ENCODE data around the gene CROCC2. TPM values are rescaled to one million over a fixed set of nuclear protein-coding genes. Genes with fewer than 3 reads are reported as not detected.

Gene CROCC2
- total and polyA plus RNA-seq, 10 of the 15 experiments (the other 5 are each of a cell fraction or from before 2014, with no cell fraction given), result not detected

DNA sequence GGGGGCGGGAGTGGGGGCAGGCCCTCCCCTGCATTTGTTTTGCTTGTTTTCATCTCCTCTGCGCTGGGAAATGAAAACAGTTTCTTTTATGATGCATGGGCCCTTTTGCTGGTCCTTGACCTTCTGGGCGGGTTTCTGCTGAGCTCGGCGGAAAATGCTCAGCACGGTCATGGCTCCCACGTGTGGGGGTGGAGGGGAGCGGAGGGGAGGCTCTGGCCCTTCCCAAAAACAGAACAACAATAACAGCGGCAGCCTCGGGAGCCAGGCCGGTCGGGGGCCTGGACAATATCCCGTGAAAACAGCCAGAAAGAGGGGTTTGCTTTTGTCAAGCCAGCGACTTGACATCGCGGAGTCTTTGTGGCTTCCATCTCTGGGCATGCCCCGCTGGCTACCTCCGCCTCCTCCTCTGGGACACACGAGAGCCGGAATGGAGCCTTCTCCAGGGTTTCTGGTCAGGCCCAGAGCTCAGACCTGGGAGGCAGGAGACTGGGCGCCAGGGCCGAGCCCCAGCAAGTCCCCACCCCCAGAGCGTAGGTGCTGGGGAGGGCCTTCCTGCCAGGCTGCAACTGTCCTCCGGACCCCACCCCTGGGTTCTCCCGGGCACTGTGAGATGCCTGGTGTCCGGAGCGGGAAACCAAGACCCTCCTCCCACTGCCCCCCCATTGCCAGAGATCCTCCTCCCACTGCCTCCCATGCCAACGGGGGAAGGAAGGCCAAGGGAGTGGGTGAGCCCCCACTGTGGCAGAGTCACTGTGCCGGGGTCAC, 56.3 kb downstream of the CROCC2 start (continued):
- no peak for TF ChIP-seq NFIC (IDR thresholded peaks at IDR 0.05; ENCODE audit: low read depth, low read length)
- TF ChIP-seq, protein P1, sequence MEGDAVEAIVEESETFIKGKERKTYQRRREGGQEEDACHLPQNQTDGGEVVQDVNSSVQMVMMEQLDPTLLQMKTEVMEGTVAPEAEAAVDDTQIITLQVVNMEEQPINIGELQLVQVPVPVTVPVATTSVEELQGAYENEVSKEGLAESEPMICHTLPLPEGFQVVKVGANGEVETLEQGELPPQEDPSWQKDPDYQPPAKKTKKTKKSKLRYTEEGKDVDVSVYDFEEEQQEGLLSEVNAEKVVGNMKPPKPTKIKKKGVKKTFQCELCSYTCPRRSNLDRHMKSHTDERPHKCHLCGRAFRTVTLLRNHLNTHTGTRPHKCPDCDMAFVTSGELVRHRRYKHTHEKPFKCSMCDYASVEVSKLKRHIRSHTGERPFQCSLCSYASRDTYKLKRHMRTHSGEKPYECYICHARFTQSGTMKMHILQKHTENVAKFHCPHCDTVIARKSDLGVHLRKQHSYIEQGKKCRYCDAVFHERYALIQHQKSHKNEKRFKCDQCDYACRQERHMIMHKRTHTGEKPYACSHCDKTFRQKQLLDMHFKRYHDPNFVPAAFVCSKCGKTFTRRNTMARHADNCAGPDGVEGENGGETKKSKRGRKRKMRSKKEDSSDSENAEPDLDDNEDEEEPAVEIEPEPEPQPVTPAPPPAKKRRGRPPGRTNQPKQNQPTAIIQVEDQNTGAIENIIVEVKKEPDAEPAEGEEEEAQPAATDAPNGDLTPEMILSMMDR (IDR thresholded peaks at IDR 0.05 in 2 of 3, conservative IDR thresholded peaks at IDR 0.05 in 1 of 3; ENCODE audit: control insufficient read depth in 2 of 3, extremely low read depth in 1 of 3, insufficient read depth in 1 of 3, low read depth in 3 of 3, low read length in 3 of 3), result no peak

DNA sequence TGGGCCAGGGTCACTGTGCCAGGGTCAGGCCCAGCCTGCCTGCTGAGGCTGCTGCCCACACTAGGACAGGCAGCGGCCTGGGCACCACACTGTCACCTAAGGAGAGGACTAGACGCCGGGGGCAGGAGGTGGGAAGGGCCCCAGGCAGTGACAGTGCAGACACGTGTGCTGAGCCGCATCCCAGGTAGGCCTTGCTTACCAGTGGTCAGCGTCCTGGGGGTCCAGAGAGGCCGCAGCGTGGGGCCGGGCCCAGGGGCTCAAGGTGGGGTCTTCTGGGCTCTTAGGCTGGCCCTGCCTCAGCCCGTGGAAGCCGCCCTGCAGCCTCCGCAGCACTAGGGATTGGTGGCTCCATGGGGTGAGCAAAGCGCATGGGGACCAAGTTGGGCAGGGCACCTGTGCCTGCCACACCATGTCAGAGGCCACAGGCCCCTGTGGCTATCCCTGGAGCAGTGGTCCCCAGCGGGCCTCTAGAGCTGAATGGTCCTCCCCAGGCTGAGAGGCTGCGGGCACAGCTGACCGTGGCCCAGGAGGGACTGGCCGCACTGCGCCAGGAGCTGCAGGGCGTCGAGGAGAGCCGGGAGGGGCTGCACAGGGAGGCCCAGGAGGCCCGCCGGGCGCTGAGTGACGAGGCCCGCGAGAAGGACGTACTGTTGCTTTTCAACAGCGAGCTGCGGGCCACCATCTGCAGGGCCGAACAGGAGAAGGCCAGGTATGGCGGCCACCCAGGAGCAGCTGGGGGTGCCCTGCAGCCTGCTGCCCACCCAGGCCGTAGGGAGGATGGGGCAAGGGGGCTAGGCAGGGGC, 57.1 kb downstream of the CROCC2 start:
- no peaks in the 10 kb centered on the region for H3K79me2 ChIP-seq (ENCODE audit: control insufficient read depth, insufficient read depth, low read length)
- H3K27ac ChIP-seq (ENCODE audit: control insufficient read depth, insufficient read depth), result no peak overlapping the region
- H3K4me1 ChIP-seq (ENCODE audit: control insufficient read depth, insufficient read depth, low read length), result no peaks in the 10 kb centered on the region
- RAD21 ChIA-PET (ENCODE audit: unreplicated experiment), result no interaction called here
- H3K36me3 ChIP-seq (ENCODE audit: control insufficient read depth in 2 of 2, insufficient read depth in 2 of 2, low read length in 1 of 2), result no peaks in the 10 kb centered on the region
- no peak for DNase-seq (ENCODE audit: low read depth, low spot score)
- no peak overlapping the region for H3K4me2 ChIP-seq (ENCODE audit: control insufficient read depth, insufficient read depth)
- H3K9me3 ChIP-seq (replicated peaks; ENCODE audit: control insufficient read depth, insufficient read depth, low read length), result no peaks in the 10 kb centered on the region
- CTCF ChIA-PET, result no interaction called here
- no peak overlapping the region for H3K4me3 ChIP-seq
- SMC1A ChIA-PET (ENCODE audit: uncharacterized antibody, unreplicated experiment), result no interaction called here
- intact Hi-C loops (cut with micrococcal nuclease; ENCODE audit: unreplicated experiment), result no loop called here
- ATAC-seq, result no peak
- no peak overlapping the region for H3K9ac ChIP-seq (ENCODE audit: control insufficient read depth, insufficient read depth, low read length)
- H4K20me1 ChIP-seq (ENCODE audit: control insufficient read depth, insufficient read depth), result no peaks in the 10 kb centered on the region
- FAIRE-seq, result no peak
- POLR2A ChIA-PET, result no interaction called here
- BruUV-seq (replicated peaks), result no TSS peak
- H2AFZ ChIP-seq (ENCODE audit: control insufficient read depth, low read depth, low read length), result no peak overlapping the region
- WGBS (ENCODE audit: insufficient coverage, insufficient replicate concordance, low lambda C conversion rate, missing lambda C conversion rate), result 44% methylated on average over 21 of the region's 33 CpGs
- in situ Hi-C loops (cut with MboI), result no loop called here
- TF ChIP-seq MYC (IDR thresholded peaks at IDR 0.05; ENCODE audit: insufficient read depth, insufficient read length, insufficient replicate concordance, low read length, severe bottlenecking) (no peak), FOXM1 (IDR thresholded peaks at IDR 0.05; ENCODE audit: low read depth, low read length) (no peak), GABPA (IDR thresholded peaks at IDR 0.05; ENCODE audit: low read depth) (no peak), HDAC2 (IDR thresholded peaks at IDR 0.05) (no peak)
- TF ChIP-seq, protein P2, sequence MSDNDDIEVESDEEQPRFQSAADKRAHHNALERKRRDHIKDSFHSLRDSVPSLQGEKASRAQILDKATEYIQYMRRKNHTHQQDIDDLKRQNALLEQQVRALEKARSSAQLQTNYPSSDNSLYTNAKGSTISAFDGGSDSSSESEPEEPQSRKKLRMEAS (IDR thresholded peaks at IDR 0.05; ENCODE audit: low read depth, low read length), result no peak
- H3K27me3 ChIP-seq (replicated peaks in 1 of 2; ENCODE audit: control insufficient read depth in 2 of 2, insufficient read depth in 2 of 2, low read length in 1 of 2), result no peaks in the 10 kb centered on the region; a peak in 2 of 4 replicates

Measured in GM12878 (cell line).